PC-9 (cell line): ENCODE data around the gene SLC25A25. TPM values are rescaled to one million over a fixed set of nuclear protein-coding genes. Genes with fewer than 3 reads are reported as not detected.
A peak's percentile ranks its signal among the peaks of the same experiment; 100 is the strongest.

Source experiments
- BruUV-seq: library from RNA; stranded (reverse); fragments of 400-500 nt; replicated peaks from 2 replicates; lab custom pipeline; 2021; lab: Mats Ljungman, UMichigan
- CTCF ChIA-PET: fragments of 300-600 bp; sonication (Branson Sonifier 250); formaldehyde crosslinking; loops from one replicate; lab custom pipeline; 2022; ENCODE audit warnings: antibody characterized with exemption; lab: Charles Lee
- POLR2A ChIA-PET: fragments of 300-600 bp; sonication (Branson Sonifier 250); formaldehyde crosslinking; loops from one replicate; lab custom pipeline; 2022; ENCODE audit warnings: antibody characterized with exemption; ENCODE audit not compliant: unreplicated experiment; lab: Charles Lee
- DNase-seq, 2 experiments: peaks; one replicate each; pipeline versions ENCODE4 v3.0.0 to v3.0.0-alpha.2; 2015 to 2022; ENCODE audit warnings: mixed read lengths in 1 of 2
- H2AFZ ChIP-seq: fragments of 200-600 bp; sonication (generic); 2 replicates; pipeline ENCODE4 v1.8.1; 2017; ENCODE audit warnings: antibody characterized with exemption
- H3F3A ChIP-seq: fragments of 200-600 bp; sonication (generic); 2 replicates; pipeline ENCODE4 v1.8.1; 2017; ENCODE audit warnings: antibody characterized with exemption, mild to moderate bottlenecking, low read depth; ENCODE audit not compliant: insufficient read depth
- H3K27ac ChIP-seq: fragments of 200-600 bp; sonication (generic); 2 replicates; pipeline ENCODE4 v1.6.1; 2016; ENCODE audit warnings: mixed run types
- H3K27me3 ChIP-seq: fragments of 200-600 bp; sonication (generic); 2 replicates; pipeline ENCODE4 v1.6.1; 2016; ENCODE audit warnings: low read depth, mixed run types; ENCODE audit not compliant: insufficient read depth
- H3K36me3 ChIP-seq: fragments of 200-600 bp; sonication (generic); 2 replicates; pipeline ENCODE4 v1.6.1; 2016; ENCODE audit warnings: low read depth, mixed run types
- H3K4me1 ChIP-seq: fragments of 200-600 bp; sonication (generic); replicated peaks from 2 replicates; pipeline ENCODE4 v1.6.1; 2016; ENCODE audit warnings: mixed run types; ENCODE audit not compliant: insufficient read depth
- H3K4me2 ChIP-seq: fragments of 200-600 bp; sonication (generic); 2 replicates; pipeline ENCODE4 v1.6.1; 2017; ENCODE audit warnings: mixed run types
- H3K4me3 ChIP-seq: fragments of 200-600 bp; sonication (generic); 2 replicates; pipeline ENCODE4 v1.6.1; 2016; ENCODE audit warnings: mixed run types
- H3K79me2 ChIP-seq: fragments of 200-600 bp; sonication (generic); 2 replicates; pipeline ENCODE4 v1.6.1; 2017; ENCODE audit warnings: low read depth, mixed run types
- H3K9me2 ChIP-seq: fragments of 200-600 bp; sonication (generic); 2 replicates; pipeline ENCODE4 v1.8.1; 2017; ENCODE audit warnings: mild to moderate bottlenecking; ENCODE audit not compliant: insufficient read depth
- H3K9me3 ChIP-seq: fragments of 200-600 bp; sonication (generic); 2 replicates; pipeline ENCODE4 v1.8.1; 2016; ENCODE audit warnings: low read depth; ENCODE audit not compliant: insufficient read depth
- H4K20me1 ChIP-seq: fragments of 200-600 bp; sonication (generic); 2 replicates; pipeline ENCODE4 v1.8.1; 2017; ENCODE audit not compliant: insufficient read depth
- EZH2 ChIP-seq: fragments of 200-600 bp; sonication (generic); IDR thresholded peaks from 2 replicates; pipeline ENCODE4 v1.8.0; 2017; ENCODE audit warnings: antibody characterized with exemption, low read depth
- intact Hi-C: fragments of 100-400 bp; cut with micrococcal nuclease; formaldehyde crosslinking; loops from one replicate; pipeline ENCODE4 v1.10.0; 2022; ENCODE audit not compliant: unreplicated experiment
- total RNA-seq: library from RNA; stranded (reverse); gene quantifications from 2 replicates; pipeline ENCODE4 v1.2.3, GENCODE V29; 2021
- TF ChIP-seq, protein P1 (sequence below): fragments of 200-600 bp; sonication (generic); conservative IDR thresholded peaks from 2 replicates; pipeline ENCODE4 v1.6.1; 2017; ENCODE audit warnings: mixed run types, antibody characterized with exemption, mild to moderate bottlenecking, moderate library complexity

The SLC25A25 gene
- total RNA-seq, 1 experiment from 2014 or later, result 11.7 TPM

DNA sequence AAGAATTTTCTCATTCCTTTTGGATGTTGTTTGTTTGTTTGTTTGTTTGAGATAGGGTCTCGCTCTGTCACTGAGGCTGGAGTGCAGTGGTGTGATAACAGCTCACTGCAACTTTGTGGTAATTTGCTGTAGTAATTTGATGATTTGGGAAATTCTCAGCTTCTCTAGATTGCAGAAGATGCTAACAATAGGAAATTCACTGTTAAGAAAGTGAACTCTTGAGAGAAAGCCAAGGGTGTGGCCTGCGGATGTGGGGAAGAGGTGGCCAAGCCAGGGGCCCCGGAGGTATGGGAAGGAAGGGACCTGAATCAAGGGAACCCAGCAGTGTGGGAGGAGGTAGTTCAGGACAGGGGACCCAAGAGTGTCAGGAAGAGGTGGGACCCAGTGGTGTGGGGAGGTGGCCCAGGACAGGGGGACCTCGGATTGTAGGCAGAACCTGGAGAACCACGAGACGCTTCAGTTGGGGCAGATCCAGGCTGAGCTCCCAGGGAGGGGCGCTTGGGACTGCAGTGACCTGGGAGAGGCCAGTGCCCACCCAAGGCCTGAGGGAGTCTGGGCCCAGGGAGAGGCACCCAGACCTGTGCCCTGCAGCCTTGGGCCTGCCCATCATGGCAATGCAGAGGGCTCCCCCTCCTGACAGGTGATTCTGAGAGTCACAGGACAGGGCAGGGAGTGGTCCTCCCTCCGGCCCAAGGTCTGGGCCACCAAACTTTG lies 75.7 kb downstream of the SLC25A25 start:
- no TSS peak for BruUV-seq
- Histone ChIP-seq H3K9me2 (no peaks in the 10 kb centered on the region), H4K20me1 (no peaks in the 10 kb centered on the region), H3K4me2 (peak overlapping the region; percentile 72), H2AFZ (no peak overlapping the region), H3K9me3 (no peaks in the 10 kb centered on the region), H3F3A (peaks cover 59% of the 10 kb centered on the region), H3K36me3 (no peaks in the 10 kb centered on the region), H3K4me1 (peaks cover 73% of the 10 kb centered on the region), H3K79me2 (peaks cover 25% of the 10 kb centered on the region; the same call in 1 of the 2 replicates), H3K27me3 (no peaks in the 10 kb centered on the region), H3K27ac (peak overlapping the region; percentile 87), H3K4me3 (no peak overlapping the region)
- no peak for TF ChIP-seq EZH2
- TF ChIP-seq, protein P1, sequence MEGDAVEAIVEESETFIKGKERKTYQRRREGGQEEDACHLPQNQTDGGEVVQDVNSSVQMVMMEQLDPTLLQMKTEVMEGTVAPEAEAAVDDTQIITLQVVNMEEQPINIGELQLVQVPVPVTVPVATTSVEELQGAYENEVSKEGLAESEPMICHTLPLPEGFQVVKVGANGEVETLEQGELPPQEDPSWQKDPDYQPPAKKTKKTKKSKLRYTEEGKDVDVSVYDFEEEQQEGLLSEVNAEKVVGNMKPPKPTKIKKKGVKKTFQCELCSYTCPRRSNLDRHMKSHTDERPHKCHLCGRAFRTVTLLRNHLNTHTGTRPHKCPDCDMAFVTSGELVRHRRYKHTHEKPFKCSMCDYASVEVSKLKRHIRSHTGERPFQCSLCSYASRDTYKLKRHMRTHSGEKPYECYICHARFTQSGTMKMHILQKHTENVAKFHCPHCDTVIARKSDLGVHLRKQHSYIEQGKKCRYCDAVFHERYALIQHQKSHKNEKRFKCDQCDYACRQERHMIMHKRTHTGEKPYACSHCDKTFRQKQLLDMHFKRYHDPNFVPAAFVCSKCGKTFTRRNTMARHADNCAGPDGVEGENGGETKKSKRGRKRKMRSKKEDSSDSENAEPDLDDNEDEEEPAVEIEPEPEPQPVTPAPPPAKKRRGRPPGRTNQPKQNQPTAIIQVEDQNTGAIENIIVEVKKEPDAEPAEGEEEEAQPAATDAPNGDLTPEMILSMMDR, result no peak
- ChIA-PET CTCF (interaction anchor here (0.7 kb wide), 1 partner anchor 151 kb away, joined by 5 read pairs; no protein-coding TSS in a partner anchor), POLR2A (no interaction called here)
- DNase-seq, result peak; percentile 50 to 69
- intact Hi-C loops, result no loop called here

GRCh38 chr9:128144239-128145181 lies 76.5 kb downstream of the SLC25A25 start:
- ChIA-PET POLR2A (interaction anchor here (0.6 kb wide), 1 partner anchor 16 kb away, joined by 3 read pairs; no protein-coding TSS in a partner anchor), CTCF (interaction anchor here (0.5 kb wide), 1 partner anchor 25 kb away, joined by 3 read pairs; no protein-coding TSS in a partner anchor)
- Histone ChIP-seq H3F3A (peaks cover 65% of the 10 kb centered on the region), H3K9me2 (no peaks in the 10 kb centered on the region), H3K36me3 (no peaks in the 10 kb centered on the region), H3K9me3 (no peaks in the 10 kb centered on the region), H3K79me2 (peaks cover 27% of the 10 kb centered on the region; the same call in 1 of the 2 replicates), H3K4me2 (peak overlapping the region; percentile 72), H3K27ac (peak overlapping the region; percentile 87), H2AFZ (no peak overlapping the region), H4K20me1 (no peaks in the 10 kb centered on the region), H3K4me1 (peaks cover 74% of the 10 kb centered on the region), H3K4me3 (no peak overlapping the region), H3K27me3 (no peaks in the 10 kb centered on the region)
- DNase-seq, result no peak
- TF ChIP-seq, protein P1, result no peak
- no peak for TF ChIP-seq EZH2
- intact Hi-C loops, result loop anchor here (5.0 kb wide), 1 partner anchor 48 kb away; the partner anchor contains the start of gene CIZ1
- TSS peak; percentile 16 for BruUV-seq

GRCh38 chr9:128145536-128145935 lies 77.5 kb downstream of the SLC25A25 start:
- Histone ChIP-seq H4K20me1 (no peaks in the 10 kb centered on the region; the same call in 1 of the 2 replicates), H3K4me1 (peaks cover 74% of the 10 kb centered on the region), H3K9me3 (no peaks in the 10 kb centered on the region), H3K27ac (peak overlapping the region; percentile 87), H2AFZ (no peak overlapping the region), H3K79me2 (peaks cover 37% of the 10 kb centered on the region), H3K27me3 (no peaks in the 10 kb centered on the region), H3K4me3 (peak overlapping the region; percentile 20; the same call in 1 of the 2 replicates), H3K9me2 (no peaks in the 10 kb centered on the region), H3K4me2 (peak overlapping the region; percentile 72), H3F3A (peaks cover 73% of the 10 kb centered on the region), H3K36me3 (peaks cover 7% of the 10 kb centered on the region; the same call in 1 of the 2 replicates)
- DNase-seq, result peak; percentile 85 to 96
- no peak for TF ChIP-seq EZH2
- TF ChIP-seq, protein P1, result no peak
- ChIA-PET CTCF (interaction anchor here (0.5 to 0.6 kb wide), 2 partner anchors 184 to 194 kb away, joined by 3 to 9 read pairs; no protein-coding TSS in a partner anchor), POLR2A (interaction anchor here (0.6 to 0.7 kb wide), 4 partner anchors 17 to 229 kb away, joined by 3 to 5 read pairs (median 3); partner anchors contain the start of genes CIZ1 and ST6GALNAC4)
- intact Hi-C loops, result loop anchor here (5.0 kb wide), 1 partner anchor 47 kb away; the partner anchor contains the start of gene CIZ1
- no TSS peak for BruUV-seq
